ENCODE results near the gene SPATA25.

SPATA25 gene

DNA sequence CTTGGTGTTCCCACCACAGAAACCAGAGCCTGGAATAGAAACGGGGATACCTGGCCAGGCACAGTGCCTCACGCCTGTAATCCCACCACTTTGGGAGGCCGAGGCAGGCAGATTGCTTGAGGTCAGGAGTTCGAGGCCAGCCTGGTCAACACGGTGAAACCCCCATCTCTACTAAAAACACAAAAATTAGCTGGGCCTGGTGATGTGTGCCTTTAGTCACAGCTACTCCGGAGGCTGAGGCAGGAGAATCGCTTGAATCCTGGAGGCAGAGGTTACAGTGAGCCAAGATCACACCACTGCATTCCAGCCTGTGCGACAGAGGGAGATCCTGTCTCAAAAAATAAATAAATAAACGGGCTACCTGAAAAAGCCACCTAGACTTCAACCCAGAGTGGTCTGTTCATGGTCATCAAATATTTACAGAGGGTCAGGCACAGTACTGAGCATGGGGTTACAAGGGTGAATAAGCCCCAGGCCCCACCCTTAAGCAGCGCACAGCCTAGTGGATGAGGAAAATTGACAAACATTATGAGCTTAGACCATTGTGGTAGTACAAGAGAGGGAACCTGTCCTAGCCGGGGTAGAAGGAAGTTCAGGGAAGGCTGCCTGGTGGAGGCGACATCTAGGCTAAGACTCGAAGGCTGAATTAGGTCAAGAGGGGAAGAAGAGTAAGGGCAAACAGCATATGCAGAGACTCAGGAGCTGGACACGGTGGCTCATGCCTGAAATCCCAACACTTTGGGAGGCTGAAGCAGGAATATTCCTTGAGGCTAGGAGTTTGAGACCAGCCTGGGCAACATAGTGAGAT, 39.9 kb upstream of the SPATA25 start:
- TF ChIP-seq, protein P1, sequence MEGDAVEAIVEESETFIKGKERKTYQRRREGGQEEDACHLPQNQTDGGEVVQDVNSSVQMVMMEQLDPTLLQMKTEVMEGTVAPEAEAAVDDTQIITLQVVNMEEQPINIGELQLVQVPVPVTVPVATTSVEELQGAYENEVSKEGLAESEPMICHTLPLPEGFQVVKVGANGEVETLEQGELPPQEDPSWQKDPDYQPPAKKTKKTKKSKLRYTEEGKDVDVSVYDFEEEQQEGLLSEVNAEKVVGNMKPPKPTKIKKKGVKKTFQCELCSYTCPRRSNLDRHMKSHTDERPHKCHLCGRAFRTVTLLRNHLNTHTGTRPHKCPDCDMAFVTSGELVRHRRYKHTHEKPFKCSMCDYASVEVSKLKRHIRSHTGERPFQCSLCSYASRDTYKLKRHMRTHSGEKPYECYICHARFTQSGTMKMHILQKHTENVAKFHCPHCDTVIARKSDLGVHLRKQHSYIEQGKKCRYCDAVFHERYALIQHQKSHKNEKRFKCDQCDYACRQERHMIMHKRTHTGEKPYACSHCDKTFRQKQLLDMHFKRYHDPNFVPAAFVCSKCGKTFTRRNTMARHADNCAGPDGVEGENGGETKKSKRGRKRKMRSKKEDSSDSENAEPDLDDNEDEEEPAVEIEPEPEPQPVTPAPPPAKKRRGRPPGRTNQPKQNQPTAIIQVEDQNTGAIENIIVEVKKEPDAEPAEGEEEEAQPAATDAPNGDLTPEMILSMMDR (IDR thresholded peaks at IDR 0.05; ENCODE audit: low read depth, low read length, missing control alignments), result no peak
- in situ Hi-C loops (cut with HindIII; ENCODE audit: low sequenced_read_pairs), result no loop called here
- no peak for DNase-seq (ENCODE audit: low read depth)
- no peak overlapping the region for H3K4me3 ChIP-seq (ENCODE audit: low read depth, low read length)

DNA sequence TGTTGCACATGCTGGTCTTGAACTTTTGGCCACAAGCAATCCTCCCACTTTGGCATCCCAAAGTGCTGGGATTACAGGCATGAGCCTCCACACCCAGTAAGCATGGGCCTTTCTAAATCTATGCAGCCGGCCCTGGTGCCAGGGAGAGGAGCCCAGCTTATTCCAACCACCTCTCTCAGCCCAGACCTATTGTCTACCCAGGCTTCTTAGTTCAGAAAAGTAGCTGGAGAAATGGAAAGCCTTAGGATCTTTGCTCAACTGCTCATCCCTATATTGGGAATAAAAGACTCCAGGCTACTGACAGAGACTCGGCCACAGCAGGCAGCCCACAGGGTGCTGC, 39.3 kb upstream of the SPATA25 start:
- no peak for DNase-seq (ENCODE audit: low read depth)
- TF ChIP-seq, protein P1 (IDR thresholded peaks at IDR 0.05; ENCODE audit: low read depth, low read length, missing control alignments), result no peak
- in situ Hi-C loops (cut with HindIII; ENCODE audit: low sequenced_read_pairs), result no loop called here
- H3K4me3 ChIP-seq (ENCODE audit: low read depth, low read length), result no peak overlapping the region

DNA sequence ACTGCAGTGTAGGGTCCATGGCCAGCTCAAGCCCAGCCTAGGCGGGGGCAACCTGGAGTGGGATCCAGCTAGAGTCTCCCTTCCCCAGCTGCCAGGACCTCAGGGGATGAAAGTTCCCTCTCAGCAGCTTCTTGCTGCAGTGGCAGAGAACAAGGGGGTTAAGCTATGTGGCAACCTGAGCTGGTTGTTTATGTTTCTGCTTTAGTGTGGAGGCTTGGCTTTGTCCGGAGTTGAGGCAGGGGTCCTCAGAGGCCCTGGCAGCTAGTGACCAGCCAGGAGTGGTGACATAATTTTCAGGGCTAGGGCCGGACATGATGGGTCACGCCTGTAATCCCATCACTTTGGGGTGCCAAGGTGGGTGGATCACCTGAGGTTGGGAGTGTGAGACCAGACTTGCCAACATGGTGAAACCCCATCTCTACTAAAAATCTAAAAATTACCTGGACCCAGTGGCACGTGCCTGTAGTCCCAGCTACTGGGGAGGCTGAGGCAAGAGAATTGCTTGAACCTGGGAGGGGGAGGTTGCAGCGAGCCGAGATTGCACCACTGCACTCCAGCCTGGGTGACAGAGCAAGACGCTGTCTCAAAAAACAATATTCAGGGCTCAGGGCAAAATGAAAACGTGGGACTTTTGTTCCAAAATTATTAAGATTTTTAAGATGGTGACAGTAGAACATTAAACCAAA, 38.5 kb upstream of the SPATA25 start:
- in situ Hi-C loops (cut with HindIII; ENCODE audit: low sequenced_read_pairs), result no loop called here
- TF ChIP-seq, protein P1 (IDR thresholded peaks at IDR 0.05; ENCODE audit: low read depth, low read length, missing control alignments), result no peak
- no peak overlapping the region for H3K4me3 ChIP-seq (ENCODE audit: low read depth, low read length)
- DNase-seq (ENCODE audit: low read depth), result no peak

DNA sequence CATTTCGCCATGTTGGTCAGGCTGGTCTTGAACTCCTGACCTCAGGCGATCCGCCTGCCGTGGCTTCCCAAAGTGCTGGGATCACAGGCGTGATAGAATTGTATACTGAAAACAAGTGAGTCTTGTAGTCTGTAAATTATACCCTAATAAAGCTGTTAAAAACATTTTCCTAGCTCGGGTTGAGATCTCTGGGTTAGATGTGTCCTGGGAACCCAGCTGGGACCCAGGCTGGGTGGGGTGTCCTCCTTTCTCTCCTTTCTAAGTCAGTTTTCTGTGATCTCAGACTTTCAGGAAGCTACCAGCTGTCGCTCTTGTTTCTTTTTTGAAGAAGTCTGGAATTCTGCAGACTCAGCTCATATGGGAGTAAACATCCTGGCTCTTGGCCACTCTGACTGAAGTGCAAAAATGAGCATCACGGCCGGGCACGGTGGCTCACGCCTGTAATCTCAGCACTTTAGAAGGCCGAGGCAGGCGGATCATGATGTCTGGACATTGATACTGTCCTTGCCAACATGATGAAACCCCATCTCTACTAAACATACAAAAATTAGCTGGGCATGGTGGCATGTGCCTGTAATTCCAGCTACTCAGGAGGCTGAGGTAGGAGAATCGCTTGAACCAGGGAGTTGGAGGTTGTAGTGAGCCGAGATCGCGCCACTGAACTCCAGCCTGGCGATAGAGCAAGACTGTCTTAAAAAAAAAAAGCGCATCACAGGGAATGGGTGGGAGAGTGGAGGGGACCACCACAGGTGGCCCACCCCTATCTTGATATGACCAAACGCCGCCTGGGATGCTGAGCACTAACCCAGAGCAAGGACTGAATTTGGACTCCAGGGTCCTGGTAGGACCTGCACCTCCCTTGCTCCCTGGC, 37.2 kb upstream of the SPATA25 start:
- TF ChIP-seq, protein P1 (IDR thresholded peaks at IDR 0.05; ENCODE audit: low read depth, low read length, missing control alignments), result no peak
- in situ Hi-C loops (cut with HindIII; ENCODE audit: low sequenced_read_pairs), result no loop called here
- H3K4me3 ChIP-seq (ENCODE audit: low read depth, low read length), result no peak overlapping the region
- no peak for DNase-seq (ENCODE audit: low read depth)

DNA sequence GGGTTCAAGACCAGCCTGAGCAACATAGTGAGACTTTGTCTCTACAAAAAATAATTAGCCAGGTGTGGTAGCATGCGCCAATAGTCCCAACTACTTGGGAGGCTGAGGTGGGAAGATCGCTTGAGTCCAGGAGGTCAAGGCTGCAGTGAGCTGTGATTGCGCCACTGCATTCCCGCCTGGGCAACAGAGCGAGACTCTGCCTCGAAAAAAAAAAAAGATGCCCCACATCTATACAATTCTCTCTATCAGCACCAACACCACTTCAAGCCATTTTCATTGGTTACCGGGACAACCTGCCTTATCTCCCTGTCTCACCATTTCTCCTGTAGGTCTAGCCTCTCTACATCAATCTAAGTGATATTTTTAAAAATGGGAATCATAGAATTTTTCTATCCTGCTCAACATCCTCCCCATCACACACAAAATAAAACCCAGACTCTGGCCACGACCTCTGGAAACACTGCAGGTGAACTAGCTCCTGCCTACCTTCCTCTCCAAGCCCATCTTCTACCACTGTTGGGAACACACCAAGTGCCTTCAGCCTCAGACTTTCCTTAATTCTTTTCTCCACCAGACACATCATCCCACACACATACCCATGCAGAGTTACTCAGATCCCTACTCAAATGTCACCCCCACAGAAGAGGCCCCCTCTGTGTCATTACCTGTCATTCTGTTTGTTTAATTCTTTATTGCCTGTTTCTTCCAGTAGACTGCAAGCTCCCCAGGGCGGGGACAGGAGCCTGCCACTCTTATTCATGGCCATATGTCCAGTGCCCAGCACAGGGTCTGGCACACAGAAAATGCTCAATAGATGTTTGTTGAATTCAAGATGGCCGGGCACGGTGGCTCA, 34.1 kb upstream of the SPATA25 start:
- in situ Hi-C loops (cut with HindIII; ENCODE audit: low sequenced_read_pairs), result no loop called here
- TF ChIP-seq, protein P1 (IDR thresholded peaks at IDR 0.05; ENCODE audit: low read depth, low read length, missing control alignments), result no peak
- H3K4me3 ChIP-seq (ENCODE audit: low read depth, low read length), result no peak overlapping the region
- DNase-seq (ENCODE audit: low read depth), result no peak
